Stimulated activated naive CD8-positive, alpha-beta T cell treated with anti-CD3 and anti-CD28 coated beads, Interleukin-15, Interleukin-2, amounts not matched to agents 100 ng/mL and 50 ng/mL, for 24 hours (primary cell): ENCODE results near the gene ASF1B.
"Not testable (repeated sequence)": the region's sequence is repeated elsewhere in the genome, so short reads cannot be mapped to it uniquely, and the experiment has no call there.

Experiments used
- H3K27ac Mint-ChIP-seq: one replicate; pipeline ENCODE4 v1.8.0; 2021; ENCODE audit warnings: mild to moderate bottlenecking, mixed read lengths
- H3K27me3 Mint-ChIP-seq: one replicate; pipeline ENCODE4 v1.8.0; 2021; ENCODE audit warnings: mixed read lengths
- H3K36me3 Mint-ChIP-seq: one replicate; pipeline ENCODE4 v1.8.0; 2021; ENCODE audit warnings: low read depth, mixed read lengths
- H3K4me1 Mint-ChIP-seq: one replicate; pipeline ENCODE4 v1.8.0; 2021; ENCODE audit warnings: low read depth, mixed read lengths
- H3K4me3 Mint-ChIP-seq: one replicate; pipeline ENCODE4 v1.8.0; 2021; ENCODE audit warnings: mild to moderate bottlenecking, mixed read lengths
- H3K9me3 Mint-ChIP-seq: one replicate; pipeline ENCODE4 v1.8.0; 2021; ENCODE audit warnings: mixed read lengths

The ASF1B gene

GRCh38 chr19:14150041-14150769 lies 13.8 kb upstream of the ASF1B start:
- Mint-ChIP-seq H3K27me3 (no peaks in the 10 kb centered on the region), H3K9me3 (no peaks in the 10 kb centered on the region), H3K4me3 (peak overlapping the region; percentile 68), H3K36me3 (peaks cover 8% of the 10 kb centered on the region), H3K27ac (peak overlapping the region; percentile 93), H3K4me1 (peaks cover 30% of the 10 kb centered on the region)

GRCh38 chr19:14149509-14149994 lies 13.2 kb upstream of the ASF1B start:
- no peaks in the 10 kb centered on the region for H3K9me3 Mint-ChIP-seq
- H3K4me3 Mint-ChIP-seq: peak overlapping the region; percentile 68
- H3K27ac Mint-ChIP-seq: peak overlapping the region; percentile 93
- H3K27me3 Mint-ChIP-seq: no peaks in the 10 kb centered on the region
- peaks cover 30% of the 10 kb centered on the region for H3K4me1 Mint-ChIP-seq
- peaks cover 4% of the 10 kb centered on the region for H3K36me3 Mint-ChIP-seq

GRCh38 chr19:14148751-14149410 lies 12.5 kb upstream of the ASF1B start:
- peaks cover 30% of the 10 kb centered on the region for H3K4me1 Mint-ChIP-seq
- peaks cover 4% of the 10 kb centered on the region for H3K36me3 Mint-ChIP-seq
- peak overlapping the region; percentile 68 for H3K4me3 Mint-ChIP-seq
- H3K27ac Mint-ChIP-seq: peak overlapping the region; percentile 93
- H3K9me3 Mint-ChIP-seq: no peaks in the 10 kb centered on the region
- H3K27me3 Mint-ChIP-seq: no peaks in the 10 kb centered on the region

- Mint-ChIP-seq H3K4me1 (peaks cover 28% of the 10 kb centered on the region), H3K4me3 (no peak overlapping the region), H3K27ac (peak overlapping the region; percentile 81), H3K9me3 (no peaks in the 10 kb centered on the region), H3K36me3 (peaks cover 2% of the 10 kb centered on the region), H3K27me3 (no peaks in the 10 kb centered on the region)
These were observed 11.6 kb upstream of the ASF1B start for GRCh38 chr19:14147797-14148605.

GRCh38 chr19:14146789-14147216 lies 10.4 kb upstream of the ASF1B start:
- peaks cover 33% of the 10 kb centered on the region for H3K4me1 Mint-ChIP-seq
- H3K4me3 Mint-ChIP-seq: no peak overlapping the region
- H3K9me3 Mint-ChIP-seq: no peaks in the 10 kb centered on the region
- no peaks in the 10 kb centered on the region for H3K27me3 Mint-ChIP-seq
- no peaks in the 10 kb centered on the region for H3K36me3 Mint-ChIP-seq
- no peak overlapping the region for H3K27ac Mint-ChIP-seq

GRCh38 chr19:14146169-14146568 lies 9.8 kb upstream of the ASF1B start:
- not testable (repeated sequence) for H3K36me3 Mint-ChIP-seq, H3K27me3 Mint-ChIP-seq, H3K9me3 Mint-ChIP-seq, H3K4me3 Mint-ChIP-seq, H3K27ac Mint-ChIP-seq
- H3K4me1 Mint-ChIP-seq: peaks cover 36% of the 10 kb centered on the region

GRCh38 chr19:14145381-14145780 lies 9.0 kb upstream of the ASF1B start:
- Mint-ChIP-seq H3K4me3 (no peak overlapping the region), H3K27me3 (no peaks in the 10 kb centered on the region), H3K9me3 (no peaks in the 10 kb centered on the region), H3K36me3 (no peaks in the 10 kb centered on the region), H3K4me1 (peaks cover 41% of the 10 kb centered on the region), H3K27ac (peak overlapping the region; percentile 13)

- Mint-ChIP-seq H3K4me1 (peaks cover 35% of the 10 kb centered on the region), H3K27me3 (no peaks in the 10 kb centered on the region), H3K36me3 (peaks cover 7% of the 10 kb centered on the region), H3K4me3 (no peak overlapping the region), H3K9me3 (no peaks in the 10 kb centered on the region), H3K27ac (no peak overlapping the region)
These were observed 6.1 kb upstream of the ASF1B start for GRCh38 chr19:14142262-14143190.

- Mint-ChIP-seq H3K27me3 (no peaks in the 10 kb centered on the region), H3K4me3 (no peak overlapping the region), H3K36me3 (peaks cover 7% of the 10 kb centered on the region), H3K9me3 (no peaks in the 10 kb centered on the region), H3K4me1 (peaks cover 36% of the 10 kb centered on the region), H3K27ac (no peak overlapping the region)
These were observed 4.7 kb upstream of the ASF1B start for GRCh38 chr19:14141041-14141440.

GRCh38 chr19:14139944-14140343 lies 3.6 kb upstream of the ASF1B start:
- H3K9me3 Mint-ChIP-seq: no peaks in the 10 kb centered on the region
- H3K4me3 Mint-ChIP-seq: no peak overlapping the region
- H3K4me1 Mint-ChIP-seq: peaks cover 43% of the 10 kb centered on the region
- no peaks in the 10 kb centered on the region for H3K27me3 Mint-ChIP-seq
- no peak overlapping the region for H3K27ac Mint-ChIP-seq
- H3K36me3 Mint-ChIP-seq: peaks cover 7% of the 10 kb centered on the region

GRCh38 chr19:14138576-14139265 lies 2.3 kb upstream of the ASF1B start:
- Mint-ChIP-seq H3K9me3 (no peaks in the 10 kb centered on the region), H3K27ac (peak overlapping the region; percentile 79), H3K27me3 (no peaks in the 10 kb centered on the region), H3K36me3 (peaks cover 11% of the 10 kb centered on the region), H3K4me3 (peak overlapping the region; percentile 97), H3K4me1 (peaks cover 52% of the 10 kb centered on the region)

GRCh38 chr19:14135985-14136508 lies 342 bp downstream of the ASF1B start:
- peaks cover 41% of the 10 kb centered on the region for H3K4me1 Mint-ChIP-seq
- H3K36me3 Mint-ChIP-seq: peaks cover 11% of the 10 kb centered on the region
- peak overlapping the region; percentile 97 for H3K4me3 Mint-ChIP-seq
- H3K27ac Mint-ChIP-seq: peak overlapping the region; percentile 60
- H3K27me3 Mint-ChIP-seq: no peaks in the 10 kb centered on the region
- H3K9me3 Mint-ChIP-seq: no peaks in the 10 kb centered on the region

- H3K27me3 Mint-ChIP-seq: no peaks in the 10 kb centered on the region
- H3K36me3 Mint-ChIP-seq: peaks cover 13% of the 10 kb centered on the region
- peaks cover 38% of the 10 kb centered on the region for H3K4me1 Mint-ChIP-seq
These were observed 1.0 kb downstream of the ASF1B start for GRCh38 chr19:14135355-14135754.

More at GRCh38 chr19:14135355-14135754, 1.0 kb downstream of the ASF1B start:
- H3K9me3 Mint-ChIP-seq: no peaks in the 10 kb centered on the region
- H3K27ac Mint-ChIP-seq: peak overlapping the region; percentile 60
- peak overlapping the region; percentile 97 for H3K4me3 Mint-ChIP-seq
